Measurements from ENCODE around the gene TBC1D21.
"Not testable (repeated sequence)": the region's sequence is repeated elsewhere in the genome, so short reads cannot be mapped to it uniquely, and the experiment has no call there.

The TBC1D21 gene

DNA sequence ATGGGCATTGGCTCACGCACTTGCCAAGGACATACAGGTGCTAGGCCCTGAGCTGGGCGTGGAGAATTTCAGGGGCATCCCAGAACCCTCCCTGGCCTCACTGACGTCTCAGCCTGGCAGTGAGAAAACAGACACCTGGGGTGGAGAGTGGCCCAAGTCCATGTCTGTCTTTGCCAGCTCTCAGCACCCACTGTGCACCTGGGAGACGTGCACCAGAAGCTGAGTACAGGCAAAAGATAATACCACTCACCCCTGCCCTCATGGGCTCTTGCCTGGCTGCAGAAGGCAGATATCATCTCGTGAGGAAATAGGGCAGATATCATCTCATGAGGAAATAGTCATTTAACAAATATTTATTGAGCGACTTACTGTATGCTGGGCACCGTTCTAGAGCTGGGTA is 60.9 kb downstream of the TBC1D21 start:
- Histone ChIP-seq H3K27ac (ENCODE audit: low read depth, low read length) (no peak overlapping the region), H3K4me1 (ENCODE audit: control insufficient read depth, insufficient read depth, low read length) (no peaks in the 10 kb centered on the region), H3K27me3 (ENCODE audit: control insufficient read depth, insufficient read depth, low read length) (no peaks in the 10 kb centered on the region), H3K4me3 (ENCODE audit: low read length) (no peak overlapping the region), H3K36me3 (ENCODE audit: control insufficient read depth, insufficient read depth, low read length) (no peaks in the 10 kb centered on the region), H3K9ac (ENCODE audit: low read length) (no peak overlapping the region)

DNA sequence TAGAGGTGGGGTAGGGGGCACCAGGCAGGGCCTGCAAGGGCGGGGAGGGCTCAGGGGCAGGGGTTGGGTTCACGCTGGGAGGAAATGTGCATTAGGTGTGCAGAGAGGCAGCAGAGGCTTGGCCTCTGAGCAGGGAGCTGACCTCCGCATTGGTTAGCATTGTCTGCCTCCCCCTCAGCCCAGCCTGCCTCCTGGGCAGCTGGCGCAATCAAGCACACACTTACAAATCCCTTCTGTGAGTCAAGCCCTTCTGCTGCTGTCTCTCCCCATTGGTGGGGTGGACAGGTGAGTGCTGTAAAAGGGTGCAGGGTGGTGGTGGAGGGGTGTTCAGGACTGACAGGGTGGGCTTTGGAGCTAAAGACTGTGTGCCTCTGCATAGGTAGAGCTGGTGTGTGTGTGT is 62.2 kb downstream of the TBC1D21 start:
- no peaks in the 10 kb centered on the region for H3K36me3 ChIP-seq (ENCODE audit: control insufficient read depth, insufficient read depth, low read length)
- no peak overlapping the region for H3K4me3 ChIP-seq (ENCODE audit: low read length)
- H3K27ac ChIP-seq (ENCODE audit: low read depth, low read length), result no peak overlapping the region
- H3K4me1 ChIP-seq (ENCODE audit: control insufficient read depth, insufficient read depth, low read length), result peaks cover 1% of the 10 kb centered on the region
- H3K9ac ChIP-seq (ENCODE audit: low read length), result no peak overlapping the region
- no peaks in the 10 kb centered on the region for H3K27me3 ChIP-seq (ENCODE audit: control insufficient read depth, insufficient read depth, low read length)

DNA sequence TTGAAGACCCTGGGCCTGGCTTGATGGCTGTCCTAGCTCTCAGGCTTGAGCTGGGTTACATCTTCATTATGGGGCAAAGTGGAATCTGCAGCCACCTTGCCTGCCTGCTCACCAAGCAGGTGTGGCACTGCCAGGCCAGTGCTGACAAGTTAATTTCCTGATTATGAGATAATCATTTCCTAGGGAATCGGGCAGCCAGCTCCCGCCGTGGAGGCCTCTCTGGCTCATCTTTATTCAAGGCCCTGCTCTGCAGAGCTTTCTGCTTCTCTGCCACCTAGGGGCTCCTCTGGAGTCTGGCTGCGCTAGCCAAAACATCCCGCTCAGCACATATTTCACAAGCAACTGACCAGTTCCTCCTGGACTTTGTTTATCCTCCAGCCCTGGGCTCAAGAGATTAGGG is 62.8 kb downstream of the TBC1D21 start:
- Histone ChIP-seq H3K27ac (ENCODE audit: low read depth, low read length) (no peak overlapping the region), H3K27me3 (ENCODE audit: control insufficient read depth, insufficient read depth, low read length) (no peaks in the 10 kb centered on the region), H3K9ac (ENCODE audit: low read length) (no peak overlapping the region), H3K4me3 (ENCODE audit: low read length) (no peak overlapping the region), H3K4me1 (ENCODE audit: control insufficient read depth, insufficient read depth, low read length) (peaks cover 3% of the 10 kb centered on the region), H3K36me3 (ENCODE audit: control insufficient read depth, insufficient read depth, low read length) (no peaks in the 10 kb centered on the region)

DNA sequence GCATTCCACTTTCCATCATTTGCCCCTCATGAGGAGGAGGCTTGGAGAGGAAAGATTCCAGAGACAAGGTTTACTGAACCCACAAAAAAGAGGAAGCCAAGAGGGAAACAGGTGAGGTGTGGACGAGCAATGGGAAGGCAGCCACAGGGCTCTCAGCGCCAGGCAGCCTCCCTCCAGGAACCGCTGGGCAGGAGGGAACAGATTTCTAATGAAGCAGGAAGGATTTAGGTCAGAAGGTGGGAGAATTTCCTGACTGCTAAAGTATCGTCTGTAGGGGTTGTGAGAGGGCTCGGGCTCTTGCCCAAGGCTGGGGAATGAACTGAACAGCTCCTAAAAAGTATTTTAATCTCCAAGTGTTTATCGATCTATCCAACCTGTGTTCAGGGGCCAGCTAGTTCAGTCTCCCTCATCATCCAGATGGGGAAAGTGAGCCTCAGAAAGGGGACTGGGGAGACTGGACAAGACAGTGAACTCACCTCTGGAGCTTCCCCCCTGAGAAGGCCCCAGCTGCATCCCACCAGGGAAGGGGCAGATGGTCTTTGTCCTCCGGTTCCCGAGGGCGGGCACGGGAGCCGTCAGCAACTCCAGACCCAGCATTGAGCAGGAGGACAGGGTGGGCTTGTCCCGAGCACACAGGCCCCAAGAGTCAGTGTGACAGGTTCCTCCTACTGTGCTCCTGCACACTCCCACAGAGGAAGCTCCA is 63.4 kb downstream of the TBC1D21 start:
- H3K9ac ChIP-seq (ENCODE audit: low read length), result no peak overlapping the region
- H3K36me3 ChIP-seq (ENCODE audit: control insufficient read depth, insufficient read depth, low read length), result no peaks in the 10 kb centered on the region
- H3K4me1 ChIP-seq (ENCODE audit: control insufficient read depth, insufficient read depth, low read length), result peaks cover 3% of the 10 kb centered on the region
- H3K27ac ChIP-seq (ENCODE audit: low read depth, low read length), result no peak overlapping the region
- no peaks in the 10 kb centered on the region for H3K27me3 ChIP-seq (ENCODE audit: control insufficient read depth, insufficient read depth, low read length)
- no peak overlapping the region for H3K4me3 ChIP-seq (ENCODE audit: low read length)

DNA sequence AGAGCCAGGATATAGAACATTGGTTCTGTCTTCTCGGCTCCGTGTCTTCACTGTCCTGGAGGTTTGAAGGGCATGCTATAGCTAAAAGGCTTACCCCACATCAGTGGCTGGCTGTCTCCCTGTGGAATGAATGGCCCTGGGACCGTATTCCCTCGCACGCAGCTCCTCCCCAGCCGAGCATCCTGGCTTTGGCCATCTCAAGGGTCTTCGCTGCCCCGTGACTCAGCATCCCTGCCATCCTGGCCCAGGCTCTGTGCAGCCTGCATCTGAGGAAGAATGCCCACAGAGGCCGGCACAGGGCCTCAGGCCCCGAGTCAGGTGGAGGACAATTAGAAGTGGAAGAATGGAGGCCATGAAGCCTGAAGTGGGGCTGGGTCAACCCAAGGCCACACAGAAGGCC is 63.9 kb downstream of the TBC1D21 start:
- no peak overlapping the region for H3K9ac ChIP-seq (ENCODE audit: low read length)
- no peak overlapping the region for H3K27ac ChIP-seq (ENCODE audit: low read depth, low read length)
- H3K4me1 ChIP-seq (ENCODE audit: control insufficient read depth, insufficient read depth, low read length), result peaks cover 3% of the 10 kb centered on the region
- no peaks in the 10 kb centered on the region for H3K36me3 ChIP-seq (ENCODE audit: control insufficient read depth, insufficient read depth, low read length)
- no peak overlapping the region for H3K4me3 ChIP-seq (ENCODE audit: low read length)
- H3K27me3 ChIP-seq (ENCODE audit: control insufficient read depth, insufficient read depth, low read length), result no peaks in the 10 kb centered on the region

DNA sequence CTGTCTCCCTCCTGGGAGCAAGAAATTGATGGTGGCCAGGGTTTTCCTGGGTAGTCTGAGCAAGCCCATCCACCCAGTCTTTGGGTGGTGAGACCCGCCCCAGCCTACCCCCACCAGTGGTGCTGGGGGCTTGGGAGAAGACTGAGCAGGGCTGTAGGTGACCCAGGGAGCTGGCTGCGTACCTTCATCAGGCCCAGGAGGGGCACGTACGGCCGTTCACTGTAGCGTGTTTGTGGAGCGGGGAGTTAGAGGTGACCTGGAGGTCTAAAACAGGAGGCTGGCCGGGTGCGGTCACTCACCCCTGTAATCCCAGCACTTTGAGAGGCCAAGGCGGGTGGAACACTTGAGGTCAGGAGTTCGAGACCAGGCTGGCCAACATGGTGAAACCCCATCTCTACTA is 64.4 kb downstream of the TBC1D21 start:
- peaks cover 3% of the 10 kb centered on the region for H3K4me1 ChIP-seq (ENCODE audit: control insufficient read depth, insufficient read depth, low read length)
- no peak overlapping the region for H3K9ac ChIP-seq (ENCODE audit: low read length)
- H3K27me3 ChIP-seq (ENCODE audit: control insufficient read depth, insufficient read depth, low read length), result no peaks in the 10 kb centered on the region
- no peak overlapping the region for H3K27ac ChIP-seq (ENCODE audit: low read depth, low read length)
- H3K36me3 ChIP-seq (ENCODE audit: control insufficient read depth, insufficient read depth, low read length), result no peaks in the 10 kb centered on the region
- no peak overlapping the region for H3K4me3 ChIP-seq (ENCODE audit: low read length)

DNA sequence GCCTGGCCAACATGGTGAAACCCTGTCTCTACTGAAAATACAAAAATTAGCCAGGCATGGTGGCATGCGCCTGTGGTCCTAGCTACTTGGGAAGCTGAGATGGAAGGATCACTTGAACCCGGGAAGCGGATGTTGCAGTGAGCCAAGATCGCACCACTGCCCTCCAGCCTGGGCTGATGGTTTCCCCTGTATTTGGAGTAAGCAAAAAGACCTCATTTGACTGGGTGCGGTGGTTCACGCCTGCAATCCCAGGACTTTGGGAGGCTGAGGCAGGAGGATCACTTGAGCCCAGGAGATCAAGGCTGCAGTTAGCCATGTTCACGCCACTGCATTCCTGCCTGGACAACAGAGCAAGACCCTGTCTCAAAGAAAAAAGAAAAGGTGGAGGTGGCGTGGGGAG is 65.2 kb downstream of the TBC1D21 start:
- not testable (repeated sequence) for H3K27me3 ChIP-seq (ENCODE audit: control insufficient read depth, insufficient read depth, low read length); H3K4me1 ChIP-seq (ENCODE audit: control insufficient read depth, insufficient read depth, low read length); H3K36me3 ChIP-seq (ENCODE audit: control insufficient read depth, insufficient read depth, low read length); H3K9ac ChIP-seq (ENCODE audit: low read length); H3K27ac ChIP-seq (ENCODE audit: low read depth, low read length); H3K4me3 ChIP-seq (ENCODE audit: low read length)

All from rectal smooth muscle tissue (tissue), 1 donor.